Suppressor macrophage treated with lipopolysaccharide for 4 hours (primary cell): Measurements from ENCODE around the gene CDC42SE2.
A peak's percentile ranks its signal among the peaks of the same experiment; 100 is the strongest.
"Not testable (repeated sequence)": the region's sequence is repeated elsewhere in the genome, so short reads cannot be mapped to it uniquely, and the experiment has no call there.

Experiments used
- DNase-seq: peaks from one replicate; pipeline ENCODE4 v3.0.0-alpha.2; 2020

The CDC42SE2 gene

GRCh38 chr5:131252824-131253171 lies 11.1 kb upstream of the CDC42SE2 start:
- DNase-seq: peak; percentile 89

GRCh38 chr5:131254025-131254424 lies 9.8 kb upstream of the CDC42SE2 start:
- DNase-seq: not testable (repeated sequence)

GRCh38 chr5:131254741-131255140 lies 9.1 kb upstream of the CDC42SE2 start:
- DNase-seq: no peak

- no peak for DNase-seq
Measured at GRCh38 chr5:131256507-131256823, 7.4 kb upstream of the CDC42SE2 start.

- no peak for DNase-seq
Measured at GRCh38 chr5:131258733-131259132, 5.1 kb upstream of the CDC42SE2 start.

GRCh38 chr5:131259326-131259725 lies 4.5 kb upstream of the CDC42SE2 start:
- no peak for DNase-seq

GRCh38 chr5:131260895-131261294 lies 3.0 kb upstream of the CDC42SE2 start:
- no peak for DNase-seq

GRCh38 chr5:131261483-131261882 lies 2.4 kb upstream of the CDC42SE2 start:
- DNase-seq: no peak

- DNase-seq: peak; percentile 58
Measured at GRCh38 chr5:131262953-131263541, 806 bp upstream of the CDC42SE2 start.

- DNase-seq: peak; percentile 49
Measured at GRCh38 chr5:131264451-131265099, 722 bp downstream of the CDC42SE2 start.

- DNase-seq: peak; percentile 73
Measured at GRCh38 chr5:131265311-131265803, 1.5 kb downstream of the CDC42SE2 start.

- no peak for DNase-seq
Measured at GRCh38 chr5:131266370-131267060, 2.7 kb downstream of the CDC42SE2 start.

- DNase-seq: no peak
Measured at GRCh38 chr5:131268758-131269370, 5.0 kb downstream of the CDC42SE2 start.

GRCh38 chr5:131270809-131271208 lies 7.0 kb downstream of the CDC42SE2 start:
- no peak for DNase-seq

- not testable (repeated sequence) for DNase-seq
Measured at GRCh38 chr5:131271888-131272287, 8.0 kb downstream of the CDC42SE2 start.

GRCh38 chr5:131272307-131272706 lies 8.5 kb downstream of the CDC42SE2 start:
- peak; percentile 64 for DNase-seq

GRCh38 chr5:131272724-131273123 lies 8.9 kb downstream of the CDC42SE2 start:
- peak; percentile 54 for DNase-seq

GRCh38 chr5:131274326-131275063 lies 10.6 kb downstream of the CDC42SE2 start:
- no peak for DNase-seq

- DNase-seq: no peak
Measured at GRCh38 chr5:131276072-131276471, 12.2 kb downstream of the CDC42SE2 start.

GRCh38 chr5:131277447-131277846 lies 13.6 kb downstream of the CDC42SE2 start:
- DNase-seq: no peak

GRCh38 chr5:131277875-131278740 lies 14.3 kb downstream of the CDC42SE2 start:
- no peak for DNase-seq

- DNase-seq: not testable (repeated sequence)
Measured at GRCh38 chr5:131278741-131279124, 14.9 kb downstream of the CDC42SE2 start.
